ENCODE results near the gene ZNF574.

GRCh38 chr19:42093926-42094325 is 18.0 kb downstream of the ZNF574 start:
- TF ChIP-seq CTCF (IDR thresholded peaks at IDR 0.05) (no peak), POLR2A (IDR thresholded peaks at IDR 0.05) (no peak), POLR2AphosphoS5 (IDR thresholded peaks at IDR 0.05) (no peak)

Data from prostate gland (tissue), 2 donors.